ENCODE data around the gene SALL1.

The SALL1 gene

GRCh38 chr16:51107742-51108141 lies 43.3 kb downstream of the SALL1 start:
- DNase-seq, result no peak

- no peak for DNase-seq
Observed at GRCh38 chr16:51106535-51106934, 44.5 kb downstream of the SALL1 start.

- DNase-seq, result no peak
Observed at GRCh38 chr16:51103590-51103989, 47.5 kb downstream of the SALL1 start.

DNA sequence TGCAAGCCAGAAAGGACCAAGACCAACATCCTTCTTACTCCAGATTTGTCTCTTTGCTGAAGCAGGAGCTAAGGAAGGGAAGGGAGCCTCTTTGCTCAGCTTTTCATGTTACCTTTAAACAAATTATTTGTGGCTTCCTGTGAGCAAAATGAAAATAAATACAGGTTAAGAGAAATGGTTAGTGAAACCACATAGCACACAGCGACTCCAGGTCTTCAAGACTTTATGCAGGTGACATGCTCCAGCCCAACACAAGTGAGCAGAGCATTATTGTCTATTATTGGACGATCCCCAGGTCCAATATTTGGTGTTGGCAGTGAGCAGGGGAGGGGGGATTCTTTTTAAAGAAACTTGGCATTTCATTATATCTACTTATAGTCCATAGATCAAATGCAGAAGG lies 53.3 kb downstream of the SALL1 start:
- DNase-seq, result no peak

DNA sequence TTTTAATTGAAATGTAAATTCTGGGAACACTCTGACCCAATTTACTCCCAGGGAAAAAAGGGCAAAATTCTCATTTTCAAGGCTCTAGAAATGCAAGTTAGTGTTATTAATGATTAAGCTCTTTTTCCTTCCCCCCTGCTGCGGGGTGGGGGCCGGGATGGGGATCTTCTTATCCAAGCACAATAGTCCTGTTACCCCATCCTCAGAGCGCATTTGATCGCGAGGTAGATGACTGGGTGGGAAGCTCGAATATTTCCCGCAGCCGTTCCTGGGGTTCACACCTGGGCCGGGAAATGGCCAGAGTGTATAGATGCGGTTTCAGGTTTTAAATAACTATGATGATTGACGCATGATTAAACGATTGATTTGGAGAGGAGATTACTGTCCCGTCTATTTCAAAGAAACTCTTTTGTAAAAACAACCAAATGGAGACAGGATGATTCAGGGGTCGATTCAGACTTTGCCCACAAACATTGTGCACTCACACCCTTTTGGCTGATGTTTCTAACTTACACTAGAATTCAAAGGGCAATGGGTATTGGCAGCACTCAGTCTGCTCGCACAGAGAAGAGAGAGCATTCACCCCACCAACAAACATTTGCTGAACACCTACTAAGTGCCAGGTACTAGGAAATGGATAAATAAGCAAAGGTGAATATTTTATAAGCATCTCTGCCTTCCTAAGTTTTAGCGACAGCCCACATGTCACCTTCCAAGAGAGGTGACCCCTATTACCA lies 55.0 kb downstream of the SALL1 start:
- no peak for DNase-seq

DNA sequence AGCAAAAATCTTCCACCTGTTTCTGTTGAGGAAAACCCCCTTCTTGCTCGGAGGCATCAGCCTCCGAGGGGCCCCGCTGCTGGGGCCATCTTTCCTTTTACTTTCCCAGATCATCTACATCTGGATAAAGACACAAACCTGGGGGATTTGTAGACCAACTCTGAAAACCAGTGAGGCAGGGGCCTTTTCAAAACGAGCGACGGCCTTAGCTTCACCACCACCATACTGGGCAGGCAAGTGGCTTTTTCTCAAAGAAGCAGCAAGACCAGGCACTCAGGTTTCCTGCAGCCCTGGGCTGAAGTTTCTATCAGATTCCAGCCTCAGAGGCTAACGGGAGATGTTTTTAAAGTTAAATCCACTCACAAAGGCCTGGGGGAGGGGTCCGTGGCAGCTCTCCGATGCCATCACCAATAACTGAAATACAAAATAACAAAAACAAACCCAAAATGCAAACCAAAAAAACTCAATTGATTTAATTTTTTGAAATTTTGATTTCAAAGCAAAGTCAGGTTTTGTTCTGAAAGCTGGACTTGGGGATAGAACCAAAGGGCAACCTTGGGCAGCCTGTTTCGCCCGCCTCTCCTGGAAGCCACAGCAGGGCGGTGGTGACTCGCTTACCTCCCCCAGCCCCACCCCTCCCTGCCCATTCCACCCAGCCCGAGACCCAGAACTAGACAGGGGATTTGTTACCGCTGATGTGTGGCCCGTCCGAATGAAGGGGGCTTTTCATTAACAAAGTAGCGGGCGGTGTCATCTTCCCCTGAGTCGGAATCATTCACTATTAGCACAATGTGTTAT lies 55.8 kb downstream of the SALL1 start:
- DNase-seq, result no peak

GRCh38 chr16:51093726-51094280 lies 57.3 kb downstream of the SALL1 start:
- DNase-seq, result no peak

Measured in DMS79 (cell line).